ENCODE results near the gene AKAP13.
A peak's percentile ranks its signal among the peaks of the same experiment; 100 is the strongest.

The AKAP13 gene

DNA sequence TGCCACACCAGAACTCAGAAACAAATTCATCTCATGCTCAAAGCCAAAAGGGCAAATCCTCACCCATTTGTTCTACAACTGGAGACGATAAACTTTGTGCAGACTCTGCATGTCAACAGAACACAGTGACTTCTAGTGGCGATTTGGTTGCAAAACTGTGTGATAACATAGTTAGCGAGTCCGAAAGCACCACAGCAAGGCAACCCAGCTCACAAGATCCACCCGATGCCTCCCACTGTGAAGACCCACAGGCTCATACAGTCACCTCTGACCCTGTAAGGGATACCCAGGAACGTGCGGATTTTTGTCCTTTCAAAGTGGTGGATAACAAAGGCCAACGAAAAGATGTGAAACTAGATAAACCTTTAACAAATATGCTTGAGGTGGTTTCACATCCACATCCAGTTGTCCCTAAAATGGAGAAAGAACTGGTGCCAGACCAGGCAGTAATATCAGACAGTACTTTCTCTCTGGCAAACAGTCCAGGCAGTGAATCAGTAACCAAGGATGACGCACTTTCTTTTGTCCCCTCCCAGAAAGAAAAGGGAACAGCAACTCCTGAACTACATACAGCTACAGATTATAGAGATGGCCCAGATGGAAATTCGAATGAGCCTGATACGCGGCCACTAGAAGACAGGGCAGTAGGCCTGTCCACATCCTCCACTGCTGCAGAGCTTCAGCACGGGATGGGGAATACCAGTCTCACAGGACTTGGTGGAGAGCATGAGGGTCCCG is 199.7 kb downstream of the AKAP13 start:
- peak; percentile 12 for DNase-seq (ENCODE audit: low read depth)
- TF ChIP-seq, protein P1, sequence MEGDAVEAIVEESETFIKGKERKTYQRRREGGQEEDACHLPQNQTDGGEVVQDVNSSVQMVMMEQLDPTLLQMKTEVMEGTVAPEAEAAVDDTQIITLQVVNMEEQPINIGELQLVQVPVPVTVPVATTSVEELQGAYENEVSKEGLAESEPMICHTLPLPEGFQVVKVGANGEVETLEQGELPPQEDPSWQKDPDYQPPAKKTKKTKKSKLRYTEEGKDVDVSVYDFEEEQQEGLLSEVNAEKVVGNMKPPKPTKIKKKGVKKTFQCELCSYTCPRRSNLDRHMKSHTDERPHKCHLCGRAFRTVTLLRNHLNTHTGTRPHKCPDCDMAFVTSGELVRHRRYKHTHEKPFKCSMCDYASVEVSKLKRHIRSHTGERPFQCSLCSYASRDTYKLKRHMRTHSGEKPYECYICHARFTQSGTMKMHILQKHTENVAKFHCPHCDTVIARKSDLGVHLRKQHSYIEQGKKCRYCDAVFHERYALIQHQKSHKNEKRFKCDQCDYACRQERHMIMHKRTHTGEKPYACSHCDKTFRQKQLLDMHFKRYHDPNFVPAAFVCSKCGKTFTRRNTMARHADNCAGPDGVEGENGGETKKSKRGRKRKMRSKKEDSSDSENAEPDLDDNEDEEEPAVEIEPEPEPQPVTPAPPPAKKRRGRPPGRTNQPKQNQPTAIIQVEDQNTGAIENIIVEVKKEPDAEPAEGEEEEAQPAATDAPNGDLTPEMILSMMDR (IDR thresholded peaks at IDR 0.05; ENCODE audit: low read depth, low read length), result no peak
- TF ChIP-seq, protein P2, sequence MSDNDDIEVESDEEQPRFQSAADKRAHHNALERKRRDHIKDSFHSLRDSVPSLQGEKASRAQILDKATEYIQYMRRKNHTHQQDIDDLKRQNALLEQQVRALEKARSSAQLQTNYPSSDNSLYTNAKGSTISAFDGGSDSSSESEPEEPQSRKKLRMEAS (IDR thresholded peaks at IDR 0.05; ENCODE audit: low read depth, low read length), result no peak
- no peak for TF ChIP-seq MYC (IDR thresholded peaks at IDR 0.05; ENCODE audit: low read depth, low read length)
- no peak for TF ChIP-seq POLR2A (IDR thresholded peaks at IDR 0.05; ENCODE audit: extremely low read depth, insufficient read length)
- no peak overlapping the region for H3K4me3 ChIP-seq (ENCODE audit: low read depth, low read length)

DNA sequence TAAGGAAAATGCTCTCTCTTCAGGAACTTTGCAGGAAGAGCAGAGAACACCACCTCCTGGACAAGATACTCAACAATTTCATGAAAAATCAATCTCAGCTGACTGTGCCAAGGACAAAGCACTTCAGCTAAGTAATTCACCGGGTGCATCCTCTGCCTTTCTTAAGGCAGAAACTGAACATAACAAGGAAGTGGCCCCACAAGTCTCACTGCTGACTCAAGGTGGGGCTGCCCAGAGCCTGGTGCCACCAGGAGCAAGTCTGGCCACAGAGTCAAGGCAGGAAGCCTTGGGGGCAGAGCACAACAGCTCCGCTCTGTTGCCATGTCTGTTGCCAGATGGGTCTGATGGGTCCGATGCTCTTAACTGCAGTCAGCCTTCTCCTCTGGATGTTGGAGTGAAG is 200.5 kb downstream of the AKAP13 start:
- TF ChIP-seq, protein P1 (IDR thresholded peaks at IDR 0.05; ENCODE audit: low read depth, low read length), result no peak
- TF ChIP-seq MYC (IDR thresholded peaks at IDR 0.05; ENCODE audit: low read depth, low read length) (no peak), POLR2A (IDR thresholded peaks at IDR 0.05; ENCODE audit: extremely low read depth, insufficient read length) (no peak)
- TF ChIP-seq, protein P2 (IDR thresholded peaks at IDR 0.05; ENCODE audit: low read depth, low read length), result no peak
- DNase-seq (ENCODE audit: low read depth), result no peak
- no peak overlapping the region for H3K4me3 ChIP-seq (ENCODE audit: low read depth, low read length)

DNA sequence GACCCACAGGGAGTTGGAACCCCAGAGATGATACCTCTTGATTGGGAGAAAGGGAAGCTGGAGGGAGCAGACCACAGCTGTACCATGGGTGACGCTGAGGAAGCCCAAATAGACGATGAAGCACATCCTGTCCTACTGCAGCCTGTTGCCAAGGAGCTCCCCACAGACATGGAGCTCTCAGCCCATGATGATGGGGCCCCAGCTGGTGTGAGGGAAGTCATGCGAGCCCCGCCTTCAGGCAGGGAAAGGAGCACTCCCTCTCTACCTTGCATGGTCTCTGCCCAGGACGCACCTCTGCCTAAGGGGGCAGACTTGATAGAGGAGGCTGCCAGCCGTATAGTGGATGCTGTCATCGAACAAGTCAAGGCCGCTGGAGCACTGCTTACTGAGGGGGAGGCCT is 201.1 kb downstream of the AKAP13 start:
- no peak overlapping the region for H3K4me3 ChIP-seq (ENCODE audit: low read depth, low read length)
- no peak for TF ChIP-seq MYC (IDR thresholded peaks at IDR 0.05; ENCODE audit: low read depth, low read length)
- no peak for TF ChIP-seq POLR2A (IDR thresholded peaks at IDR 0.05; ENCODE audit: extremely low read depth, insufficient read length)
- TF ChIP-seq, protein P1 (IDR thresholded peaks at IDR 0.05; ENCODE audit: low read depth, low read length), result no peak
- TF ChIP-seq, protein P2 (IDR thresholded peaks at IDR 0.05; ENCODE audit: low read depth, low read length), result no peak
- no peak for DNase-seq (ENCODE audit: low read depth)

DNA sequence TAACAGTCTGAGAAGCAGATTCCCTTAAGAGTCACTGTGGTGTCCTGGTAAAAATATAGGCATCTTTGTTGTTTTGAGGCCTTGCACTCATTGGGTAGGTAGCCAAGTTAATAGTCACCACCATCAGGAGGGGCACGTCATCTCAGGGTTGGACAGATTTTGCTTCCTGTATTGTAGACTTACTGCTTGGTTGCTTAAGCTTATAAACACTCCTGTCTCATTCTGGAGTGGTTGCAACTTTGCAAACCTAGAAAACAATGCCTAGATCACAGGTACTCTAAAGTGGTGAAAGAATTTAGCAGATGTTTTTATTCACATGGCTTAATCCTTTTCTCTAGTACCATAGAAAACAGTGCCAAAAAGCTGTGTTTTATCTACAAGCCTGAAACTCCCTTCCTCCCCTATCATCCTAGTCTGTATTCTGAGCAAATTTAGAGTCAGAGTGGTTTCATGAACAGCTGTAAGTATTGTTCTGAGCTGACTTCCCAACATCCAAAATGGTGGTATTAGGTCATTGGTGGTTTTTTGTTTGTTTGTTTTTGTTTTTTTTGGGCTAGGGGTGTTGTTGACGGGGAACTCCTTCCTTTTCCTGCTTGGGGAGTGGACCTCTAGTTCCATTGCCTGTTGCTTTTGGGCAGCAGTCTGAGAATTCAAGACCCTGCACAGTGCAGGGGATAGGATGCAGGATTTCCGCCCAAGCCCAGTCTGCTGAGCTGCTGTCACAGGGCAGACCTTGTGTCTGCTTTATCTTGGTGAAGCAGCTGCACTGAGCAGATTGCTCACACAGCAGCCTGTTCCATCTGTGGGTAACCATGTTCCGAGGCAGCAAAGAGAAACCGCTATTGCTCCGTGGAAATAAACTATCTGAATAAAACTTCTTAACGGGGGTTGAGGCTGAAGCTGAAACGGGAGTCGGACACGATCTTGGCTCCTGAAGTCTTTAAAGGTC is 202.0 kb downstream of the AKAP13 start:
- H3K4me3 ChIP-seq (ENCODE audit: low read depth, low read length), result no peak overlapping the region
- TF ChIP-seq MYC (IDR thresholded peaks at IDR 0.05; ENCODE audit: low read depth, low read length) (no peak), POLR2A (IDR thresholded peaks at IDR 0.05; ENCODE audit: extremely low read depth, insufficient read length) (no peak)
- TF ChIP-seq, protein P2 (IDR thresholded peaks at IDR 0.05; ENCODE audit: low read depth, low read length), result no peak
- TF ChIP-seq, protein P1 (IDR thresholded peaks at IDR 0.05; ENCODE audit: low read depth, low read length), result no peak
- no peak for DNase-seq (ENCODE audit: low read depth)

DNA sequence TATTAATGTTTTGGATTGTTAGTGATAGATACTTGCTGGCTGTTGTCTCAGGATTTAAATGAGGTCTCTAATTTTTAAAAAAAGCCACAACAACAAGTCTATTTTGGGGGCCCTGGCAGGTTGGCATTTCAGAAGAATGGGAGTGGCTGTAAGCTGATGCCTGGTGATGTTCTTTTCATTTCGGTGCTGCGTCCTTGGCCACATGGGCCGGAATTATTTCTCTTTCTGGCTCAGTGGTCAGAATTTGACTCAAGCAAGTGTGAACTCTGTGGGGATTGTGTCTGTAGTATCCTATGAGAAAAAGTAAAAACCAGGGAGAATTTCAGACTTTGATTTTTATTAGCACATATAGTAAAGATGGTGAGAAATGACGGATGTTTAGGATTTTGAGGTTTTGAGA is 203.0 kb downstream of the AKAP13 start:
- no peak for DNase-seq (ENCODE audit: low read depth)
- TF ChIP-seq POLR2A (IDR thresholded peaks at IDR 0.05; ENCODE audit: extremely low read depth, insufficient read length), result no peak
- TF ChIP-seq, protein P1 (IDR thresholded peaks at IDR 0.05; ENCODE audit: low read depth, low read length), result no peak
- no peak for TF ChIP-seq MYC (IDR thresholded peaks at IDR 0.05; ENCODE audit: low read depth, low read length)
- TF ChIP-seq, protein P2 (IDR thresholded peaks at IDR 0.05; ENCODE audit: low read depth, low read length), result no peak
- H3K4me3 ChIP-seq (ENCODE audit: low read depth, low read length), result no peak overlapping the region

Data from NB4 (cell line).